Activated CD4-positive, alpha-beta T cell treated with anti-CD3 and anti-CD28 coated beads for 36 hours (primary cell): ENCODE measurements around the gene BICDL1. TPM values are rescaled to one million over a fixed set of nuclear protein-coding genes. Genes with fewer than 3 reads are reported as not detected.

Source experiments
- ATAC-seq: fragments of 200-7000 bp; cut with Tn5 transposase; one replicate; pipeline ENCODE4 v1.10.0; 2021; ENCODE audit warnings: mild to moderate bottlenecking, moderate library complexity
- CTCF ChIA-PET: fragments of 350-600 bp; sonication (Branson Sonifier 250); formaldehyde crosslinking; loops from one replicate; lab custom pipeline; 2021; ENCODE audit warnings: antibody characterized with exemption; lab: Charles Lee
- POLR2A ChIA-PET: fragments of 350-600 bp; sonication (Branson Sonifier 250); formaldehyde crosslinking; loops from one replicate; lab custom pipeline; 2021; ENCODE audit warnings: antibody characterized with exemption, inconsistent platforms; lab: Charles Lee
- DNase-seq: peaks from one replicate; pipeline ENCODE4 v3.0.0-alpha.2; 2020
- H3K27ac Mint-ChIP-seq: one replicate; pipeline ENCODE4 v1.8.0; 2021; ENCODE audit warnings: mixed read lengths
- H3K27me3 Mint-ChIP-seq: one replicate; pipeline ENCODE4 v1.8.0; 2021; ENCODE audit warnings: mixed read lengths
- H3K36me3 Mint-ChIP-seq: one replicate; pipeline ENCODE4 v1.8.0; 2021; ENCODE audit warnings: low read depth, mixed read lengths
- H3K4me1 Mint-ChIP-seq: one replicate; pipeline ENCODE4 v1.8.0; 2021; ENCODE audit warnings: mixed read lengths
- H3K4me3 Mint-ChIP-seq: one replicate; pipeline ENCODE4 v1.8.0; 2021; ENCODE audit warnings: mild to moderate bottlenecking, moderate library complexity, mixed read lengths
- H3K9me3 Mint-ChIP-seq: one replicate; pipeline ENCODE4 v1.8.0; 2021; ENCODE audit warnings: low read depth, mixed read lengths
- intact Hi-C, 2 experiments: fragments of 100-400 bp; cut with DNase I in 1 of 2; cut with micrococcal nuclease in 1 of 2; formaldehyde crosslinking; loops; one replicate each; pipeline versions ENCODE4 v1.14.2 to v1.15.1; 2022 to 2024; cut with DNase I, micrococcal nuclease
- total RNA-seq, 2 experiments: library from RNA; stranded (reverse); gene quantifications; one replicate each; pipeline ENCODE4 v1.2.3, GENCODE V29; 2021

BICDL1 gene
- total RNA-seq, 2 experiments from 2014 or later, result 106 to 132 TPM

- POLR2A ChIA-PET, result interaction anchor here (1.0 kb wide), 1 partner anchor 68 kb away, joined by 3 read pairs; no protein-coding TSS in a partner anchor
- intact Hi-C loops, result no loop called here
- Mint-ChIP-seq H3K9me3 (no peaks in the 10 kb centered on the region), H3K27me3 (no peaks in the 10 kb centered on the region), H3K36me3 (peaks cover 63% of the 10 kb centered on the region), H3K4me3 (no peak overlapping the region), H3K27ac (peak overlapping the region; percentile 89), H3K4me1 (peaks cover 48% of the 10 kb centered on the region)
- no peak for DNase-seq
- peak; percentile 30 for ATAC-seq
- CTCF ChIA-PET, result interaction anchor here (1.6 to 1.7 kb wide), 2 partner anchors 9 to 59 kb away, joined by 4 to 6 read pairs; partner anchors contain the start of gene BICDL1
These were observed 59.2 kb downstream of the BICDL1 start for GRCh38 chr12:120048263-120048662.

GRCh38 chr12:120049426-120049825 is 60.4 kb downstream of the BICDL1 start:
- ChIA-PET POLR2A (no interaction called here), CTCF (interaction anchor here (0.8 to 1.6 kb wide), 2 partner anchors 8 to 35 kb away, joined by 4 read pairs; no protein-coding TSS in a partner anchor)
- H3K9me3 Mint-ChIP-seq, result no peaks in the 10 kb centered on the region
- DNase-seq, result no peak
- intact Hi-C loops, result no loop called here
- H3K27ac Mint-ChIP-seq, result peak overlapping the region; percentile 26
- no peak overlapping the region for H3K4me3 Mint-ChIP-seq
- H3K4me1 Mint-ChIP-seq, result peaks cover 48% of the 10 kb centered on the region
- no peak for ATAC-seq
- H3K27me3 Mint-ChIP-seq, result no peaks in the 10 kb centered on the region
- peaks cover 59% of the 10 kb centered on the region for H3K36me3 Mint-ChIP-seq

- Mint-ChIP-seq H3K36me3 (peaks cover 48% of the 10 kb centered on the region), H3K9me3 (no peaks in the 10 kb centered on the region)
- CTCF ChIA-PET, result interaction anchor here (0.6 kb wide), 1 partner anchor 52 kb away, joined by 3 read pairs; no protein-coding TSS in a partner anchor
These were observed 62.5 kb downstream of the BICDL1 start for GRCh38 chr12:120051535-120051934.

GRCh38 chr12:120054293-120054692 is 65.3 kb downstream of the BICDL1 start:
- H3K36me3 Mint-ChIP-seq, result peaks cover 36% of the 10 kb centered on the region
- no peaks in the 10 kb centered on the region for H3K27me3 Mint-ChIP-seq
- intact Hi-C loops, result no loop called here

More at GRCh38 chr12:120051535-120051934, 62.5 kb downstream of the BICDL1 start:
- DNase-seq, result no peak
- Mint-ChIP-seq H3K27ac (no peak overlapping the region), H3K4me1 (peaks cover 41% of the 10 kb centered on the region), H3K27me3 (no peaks in the 10 kb centered on the region), H3K4me3 (no peak overlapping the region)
- intact Hi-C loops, result no loop called here
- POLR2A ChIA-PET, result no interaction called here
- no peak for ATAC-seq

GRCh38 chr12:120055231-120056000 is 66.4 kb downstream of the BICDL1 start:
- DNase-seq (no peak), ATAC-seq (no peak)
- ChIA-PET POLR2A (no interaction called here), CTCF (no interaction called here)
- intact Hi-C loops, result no loop called here
- Mint-ChIP-seq H3K36me3 (peaks cover 35% of the 10 kb centered on the region), H3K4me1 (peaks cover 19% of the 10 kb centered on the region), H3K4me3 (no peak overlapping the region), H3K27ac (no peak overlapping the region), H3K9me3 (no peaks in the 10 kb centered on the region), H3K27me3 (no peaks in the 10 kb centered on the region)

More at GRCh38 chr12:120054293-120054692, 65.3 kb downstream of the BICDL1 start:
- ChIA-PET CTCF (no interaction called here), POLR2A (no interaction called here)
- Mint-ChIP-seq H3K4me3 (no peak overlapping the region), H3K27ac (no peak overlapping the region), H3K9me3 (no peaks in the 10 kb centered on the region), H3K4me1 (peaks cover 16% of the 10 kb centered on the region)
- DNase-seq (no peak), ATAC-seq (no peak)

GRCh38 chr12:120056739-120057138 is 67.7 kb downstream of the BICDL1 start:
- Mint-ChIP-seq H3K36me3 (peaks cover 36% of the 10 kb centered on the region), H3K4me3 (no peak overlapping the region), H3K9me3 (no peaks in the 10 kb centered on the region), H3K27ac (no peak overlapping the region), H3K4me1 (peaks cover 22% of the 10 kb centered on the region), H3K27me3 (no peaks in the 10 kb centered on the region)
- no peak for ATAC-seq
- DNase-seq, result no peak
- ChIA-PET POLR2A (interaction anchor here (0.5 to 0.7 kb wide), 2 partner anchors 46 to 68 kb away, joined by 3 to 4 read pairs; partner anchors contain the start of gene BICDL1), CTCF (interaction anchor here (1.7 kb wide), 1 partner anchor 8 kb away, joined by 4 read pairs; no protein-coding TSS in a partner anchor)
- intact Hi-C loops, result no loop called here

- ChIA-PET POLR2A (no interaction called here), CTCF (interaction anchor here (0.7 kb wide), 1 partner anchor 11 kb away, joined by 3 read pairs; no protein-coding TSS in a partner anchor)
- H3K4me3 Mint-ChIP-seq, result no peak overlapping the region
- no peaks in the 10 kb centered on the region for H3K9me3 Mint-ChIP-seq
- intact Hi-C loops, result no loop called here
- DNase-seq, result no peak
- peaks cover 24% of the 10 kb centered on the region for H3K4me1 Mint-ChIP-seq
- H3K36me3 Mint-ChIP-seq, result peaks cover 48% of the 10 kb centered on the region
- no peak for ATAC-seq
- H3K27me3 Mint-ChIP-seq, result no peaks in the 10 kb centered on the region
- H3K27ac Mint-ChIP-seq, result peak overlapping the region; percentile 11
These were observed 71.2 kb downstream of the BICDL1 start for GRCh38 chr12:120060196-120060595.

- Mint-ChIP-seq H3K36me3 (peaks cover 50% of the 10 kb centered on the region), H3K4me1 (peaks cover 24% of the 10 kb centered on the region), H3K27ac (peak overlapping the region; percentile 11), H3K27me3 (no peaks in the 10 kb centered on the region), H3K9me3 (no peaks in the 10 kb centered on the region), H3K4me3 (no peak overlapping the region)
- ATAC-seq, result no peak
- CTCF ChIA-PET, result interaction anchor here (0.7 kb wide), 1 partner anchor 10 kb away, joined by 3 read pairs; no protein-coding TSS in a partner anchor
- no peak for DNase-seq
- POLR2A ChIA-PET, result no interaction called here
- intact Hi-C loops, result no loop called here
These were observed 71.7 kb downstream of the BICDL1 start for GRCh38 chr12:120060717-120061116.

GRCh38 chr12:120061575-120062214 is 72.7 kb downstream of the BICDL1 start:
- Mint-ChIP-seq H3K27me3 (no peaks in the 10 kb centered on the region), H3K9me3 (no peaks in the 10 kb centered on the region), H3K36me3 (peaks cover 54% of the 10 kb centered on the region), H3K4me1 (peaks cover 24% of the 10 kb centered on the region), H3K4me3 (no peak overlapping the region), H3K27ac (peak overlapping the region; percentile 9)
- intact Hi-C loops, result no loop called here
- no peak for DNase-seq
- ChIA-PET POLR2A (interaction anchor here (0.7 kb wide), 1 partner anchor 81 kb away, joined by 5 read pairs; no protein-coding TSS in a partner anchor), CTCF (no interaction called here)
- ATAC-seq, result no peak

GRCh38 chr12:120062976-120063579 is 74.0 kb downstream of the BICDL1 start:
- Mint-ChIP-seq H3K4me3 (no peak overlapping the region), H3K27ac (peak overlapping the region; percentile 67), H3K4me1 (peaks cover 24% of the 10 kb centered on the region), H3K9me3 (no peaks in the 10 kb centered on the region), H3K36me3 (peaks cover 65% of the 10 kb centered on the region), H3K27me3 (no peaks in the 10 kb centered on the region)
- DNase-seq, result no peak
- ChIA-PET POLR2A (interaction anchor here (0.6 kb wide), 1 partner anchor 228 kb away, joined by 3 read pairs; the partner anchor contains the start of gene RNU4-2), CTCF (interaction anchor here (1.1 kb wide), 1 partner anchor 16 kb away, joined by 4 read pairs; no protein-coding TSS in a partner anchor)
- ATAC-seq, result no peak
- intact Hi-C loops, result no loop called here
